COR-L47 (cell line): Measurements from ENCODE around the gene ADRM1.
A peak's percentile ranks its signal among the peaks of the same experiment; 100 is the strongest.

Source experiments
- DNase-seq: peaks from one replicate; lab custom pipeline; 2025; lab: John Stamatoyannopoulos, UW

ADRM1 gene, protein sequence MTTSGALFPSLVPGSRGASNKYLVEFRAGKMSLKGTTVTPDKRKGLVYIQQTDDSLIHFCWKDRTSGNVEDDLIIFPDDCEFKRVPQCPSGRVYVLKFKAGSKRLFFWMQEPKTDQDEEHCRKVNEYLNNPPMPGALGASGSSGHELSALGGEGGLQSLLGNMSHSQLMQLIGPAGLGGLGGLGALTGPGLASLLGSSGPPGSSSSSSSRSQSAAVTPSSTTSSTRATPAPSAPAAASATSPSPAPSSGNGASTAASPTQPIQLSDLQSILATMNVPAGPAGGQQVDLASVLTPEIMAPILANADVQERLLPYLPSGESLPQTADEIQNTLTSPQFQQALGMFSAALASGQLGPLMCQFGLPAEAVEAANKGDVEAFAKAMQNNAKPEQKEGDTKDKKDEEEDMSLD

GRCh38 chr20:62302341-62303061, at the start of gene ADRM1:
ADRM1 (plus strand) TSS chr20:62302997; CDS start chr20:62303569, 572 bp downstream.
- DNase-seq: peak; percentile 95

DNA sequence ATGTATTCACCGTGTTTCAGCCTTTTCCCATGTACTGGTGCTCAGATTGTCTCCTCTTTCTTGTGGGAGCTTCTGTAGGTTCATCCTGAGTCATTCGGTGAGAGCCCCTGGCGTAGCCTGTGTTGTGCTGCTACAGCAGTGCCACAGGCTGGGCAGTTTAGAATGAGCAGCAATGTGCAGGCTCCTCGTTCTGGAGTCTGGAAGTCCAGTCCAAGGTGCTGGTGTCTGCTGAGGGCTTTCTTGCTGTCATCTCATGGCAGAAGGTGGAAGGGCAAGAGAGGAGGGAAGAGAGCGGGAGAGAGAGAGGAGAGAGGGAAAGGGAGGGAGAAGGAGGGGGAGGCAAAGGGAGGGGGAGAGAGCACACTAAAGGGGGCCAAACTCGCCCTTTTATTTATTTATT, 49.4 kb upstream of the ADRM1 start:
- no peak for DNase-seq

DNA sequence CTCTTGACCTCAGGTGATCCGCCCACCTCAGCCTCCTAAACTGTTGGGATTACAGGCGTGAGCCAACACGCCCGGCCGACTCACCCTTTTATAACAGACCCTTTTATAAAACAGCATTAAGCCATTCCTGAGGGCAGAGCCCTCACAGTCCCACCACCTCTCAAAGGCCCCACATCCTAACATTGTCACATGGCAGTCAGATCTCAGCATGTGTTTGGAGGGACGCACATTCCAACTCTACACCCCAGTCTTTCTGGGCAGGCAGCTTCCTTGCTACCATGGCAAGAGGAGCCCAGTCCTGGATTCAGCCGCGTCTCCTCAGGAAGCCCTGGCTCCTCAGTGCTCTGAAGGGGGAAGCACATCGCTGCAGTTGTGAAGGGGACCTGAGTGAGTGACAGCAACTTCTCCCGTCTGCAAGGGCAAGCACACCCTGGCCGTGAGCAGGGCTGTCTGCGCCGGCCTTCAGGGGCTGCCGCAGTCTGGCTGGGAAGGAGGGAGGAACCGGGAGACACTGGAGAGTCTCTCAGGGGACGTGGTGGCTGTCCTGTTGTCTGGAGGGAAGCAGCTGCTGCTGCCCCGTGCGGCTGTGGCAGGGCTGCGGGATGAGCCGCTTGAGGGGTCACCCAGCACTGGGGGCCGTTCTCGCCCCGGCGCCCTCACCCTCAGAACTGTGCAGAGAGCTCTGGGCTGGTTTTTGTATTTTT, 48.6 kb upstream of the ADRM1 start:
- no peak for DNase-seq

GRCh38 chr20:62255976-62256375, 46.8 kb upstream of the ADRM1 start:
- no peak for DNase-seq

DNA sequence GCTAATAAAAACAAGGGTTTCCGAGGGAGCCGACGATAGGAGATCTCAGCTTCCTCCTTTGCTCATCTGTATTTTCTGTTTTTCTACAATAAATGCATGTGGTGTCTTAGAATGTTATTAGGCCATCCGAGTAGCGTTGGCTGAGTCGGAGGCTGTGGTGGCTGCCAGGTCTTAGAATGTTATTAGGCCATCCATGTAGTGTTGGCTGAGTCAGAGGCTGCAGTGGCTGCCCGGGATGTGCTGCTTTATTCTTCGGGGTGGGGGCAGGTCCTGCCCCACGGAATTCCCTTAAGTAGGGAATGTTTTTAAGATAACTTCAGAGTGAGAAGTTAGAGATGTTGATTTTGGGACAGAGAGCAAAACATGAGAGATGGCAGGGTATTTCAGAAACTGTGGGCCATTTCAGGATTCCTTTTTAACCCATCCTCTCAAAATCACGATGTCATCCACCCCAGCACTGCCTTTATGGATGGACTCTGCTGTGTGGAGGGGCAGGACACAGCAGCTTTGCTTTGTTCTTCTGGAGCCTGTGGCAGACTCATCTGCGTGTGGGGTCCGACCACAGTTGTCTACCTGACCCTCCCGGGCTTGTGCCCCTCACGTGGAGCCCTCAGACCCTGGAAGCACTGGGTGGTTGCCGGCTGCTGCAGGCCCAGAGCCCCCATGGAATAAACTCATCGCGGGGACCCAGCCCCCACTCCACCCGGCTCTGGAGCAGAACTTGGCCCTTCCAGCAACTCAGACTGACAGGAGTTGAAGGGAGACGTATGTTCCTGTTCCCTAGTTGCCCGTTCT, 44.1 kb upstream of the ADRM1 start:
- DNase-seq: no peak

DNA sequence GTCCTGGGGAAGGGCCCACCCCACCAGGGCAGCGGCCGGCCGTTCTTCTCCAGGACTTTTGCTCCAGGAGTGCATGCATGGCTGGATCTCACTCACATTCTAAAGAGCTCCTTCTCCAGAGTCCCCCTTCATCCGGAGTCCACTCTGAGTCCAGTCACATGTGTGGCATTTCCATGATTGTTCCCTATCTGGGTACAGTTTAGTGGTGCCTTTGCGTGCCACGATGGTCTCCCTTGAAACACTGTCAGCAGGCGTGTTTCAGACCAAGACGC, 43.6 kb upstream of the ADRM1 start:
- no peak for DNase-seq

DNA sequence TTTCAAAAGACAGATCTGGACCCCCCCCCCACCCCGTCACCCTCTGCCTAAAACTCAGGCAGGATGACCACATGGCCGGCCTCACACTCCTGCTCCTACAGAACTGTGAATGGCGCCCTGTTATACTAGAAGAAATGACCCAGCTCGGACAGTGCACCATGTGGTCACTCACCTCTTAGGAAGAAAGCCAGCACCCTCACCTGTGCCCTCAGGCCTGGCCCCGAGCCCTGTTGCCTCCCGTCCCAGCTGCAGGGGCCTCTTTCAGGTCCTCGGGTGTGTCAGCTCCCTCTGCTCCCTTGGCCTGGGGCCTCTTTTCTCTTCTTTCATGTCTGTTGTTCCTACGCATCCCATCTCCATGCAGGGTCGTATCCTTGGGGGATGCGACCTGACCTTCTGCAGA, 40.7 kb upstream of the ADRM1 start:
- no peak for DNase-seq

GRCh38 chr20:62263396-62263795, 39.4 kb upstream of the ADRM1 start:
- no peak for DNase-seq

- DNase-seq: no peak
Observed at GRCh38 chr20:62265365-62265764, 37.4 kb upstream of the ADRM1 start.

DNA sequence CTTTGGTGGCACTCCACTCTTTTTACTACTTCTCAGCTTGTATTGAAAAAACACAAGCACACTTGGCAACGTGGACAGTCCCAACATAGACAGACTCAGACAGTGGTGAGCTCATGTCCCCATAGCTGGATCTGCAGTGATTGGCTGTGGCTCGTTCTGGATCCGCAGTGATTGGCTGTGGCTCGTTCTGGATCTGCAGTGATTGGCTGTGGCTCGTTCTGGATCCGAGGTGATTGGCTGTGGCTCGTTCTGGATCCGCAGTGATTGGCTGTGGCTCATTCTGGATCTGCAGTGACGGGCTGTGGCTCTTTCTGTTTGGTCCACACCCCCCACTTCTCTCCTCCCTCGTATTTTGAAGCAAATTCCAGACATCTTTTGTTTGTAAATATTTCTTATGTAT, 36.5 kb upstream of the ADRM1 start:
- no peak for DNase-seq

- no peak for DNase-seq
Observed at GRCh38 chr20:62266851-62267250, 35.9 kb upstream of the ADRM1 start.

DNA sequence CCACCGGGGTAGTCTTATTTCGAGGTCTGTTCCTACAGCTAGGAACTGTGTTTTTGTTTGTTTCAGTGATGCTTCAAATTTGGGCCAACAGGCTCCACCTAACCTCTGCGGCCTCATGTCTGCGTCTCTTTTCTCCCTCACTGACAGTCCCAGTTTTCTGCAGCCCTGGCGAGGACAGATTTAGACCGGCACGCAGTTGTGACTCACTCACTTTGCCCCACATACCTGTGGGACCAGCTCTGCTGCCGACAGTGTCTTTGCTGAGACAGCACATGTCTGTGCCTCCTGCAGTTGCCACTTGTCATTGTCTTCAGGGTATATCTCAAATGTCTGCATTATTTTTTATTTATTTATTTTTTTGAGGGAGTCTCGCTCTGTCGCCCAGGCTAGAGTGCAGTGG, 35.3 kb upstream of the ADRM1 start:
- DNase-seq: no peak

GRCh38 chr20:62268228-62268900, 34.4 kb upstream of the ADRM1 start:
- no peak for DNase-seq

DNA sequence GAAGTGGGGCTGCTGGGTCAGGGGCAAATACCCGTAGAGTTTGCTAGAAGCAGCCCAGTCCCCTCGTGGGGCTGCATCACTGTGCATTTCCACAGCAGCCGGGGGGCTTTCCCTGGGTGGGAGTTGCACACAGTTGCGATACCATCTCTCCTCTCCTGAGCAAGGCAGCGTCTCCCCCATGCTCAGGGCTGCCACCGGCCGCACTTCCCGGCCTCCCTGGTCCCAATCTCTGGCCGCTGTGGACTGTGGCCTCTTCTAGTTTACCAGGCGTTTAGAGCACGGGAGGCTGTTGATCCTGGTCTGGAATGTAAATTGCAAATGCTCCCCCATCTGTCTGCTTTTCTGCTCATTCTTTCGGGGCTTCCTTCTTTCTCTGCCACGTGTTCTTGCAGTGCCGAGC, 33.4 kb upstream of the ADRM1 start:
- no peak for DNase-seq

GRCh38 chr20:62269871-62270270, 32.9 kb upstream of the ADRM1 start:
- DNase-seq: no peak

- DNase-seq: no peak
Observed at GRCh38 chr20:62272200-62272599, 30.6 kb upstream of the ADRM1 start.

DNA sequence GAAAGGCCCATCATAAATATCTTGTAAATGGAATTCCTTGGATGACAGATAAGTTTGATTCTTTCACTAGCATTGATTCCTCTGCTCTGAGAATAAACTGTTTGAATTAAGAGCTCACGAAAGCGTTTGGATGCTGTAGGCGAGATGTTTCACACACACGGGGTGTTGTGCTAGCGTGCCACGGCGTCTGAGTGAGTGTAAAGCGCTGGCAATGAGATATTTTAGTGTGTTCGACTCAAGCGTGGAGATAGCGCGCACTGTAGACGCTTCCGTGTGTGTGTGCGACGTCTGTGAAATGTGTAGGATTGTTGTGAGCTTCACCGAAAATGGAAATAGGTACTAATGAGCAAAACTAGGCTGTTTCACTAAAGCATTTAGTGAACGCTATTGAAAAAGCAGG, 29.4 kb upstream of the ADRM1 start:
- DNase-seq: no peak

- DNase-seq: peak; percentile 37
Observed at GRCh38 chr20:62274332-62274950, 28.4 kb upstream of the ADRM1 start.

DNA sequence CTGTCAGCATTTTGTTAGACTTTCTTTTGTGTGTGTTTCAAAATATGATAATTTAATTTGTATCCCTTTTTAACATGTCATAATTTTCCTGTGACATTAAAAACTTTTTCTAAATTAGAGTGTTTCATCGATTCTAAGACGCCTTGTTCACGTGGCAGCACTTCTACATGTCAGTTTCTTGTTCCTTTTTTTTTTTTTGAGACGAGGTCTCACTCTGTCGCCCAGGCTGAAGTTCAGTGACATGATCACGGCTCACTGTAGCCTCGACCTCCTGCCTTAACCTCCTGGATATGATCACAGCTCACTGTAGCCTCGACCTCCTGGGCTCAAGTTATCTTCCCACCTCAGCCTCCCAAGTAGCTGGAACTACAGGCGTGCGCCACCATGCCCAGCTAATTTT, 27.6 kb upstream of the ADRM1 start:
- no peak for DNase-seq

- no peak for DNase-seq
Observed at GRCh38 chr20:62276439-62276838, 26.4 kb upstream of the ADRM1 start.

- no peak for DNase-seq
Observed at GRCh38 chr20:62277253-62277652, 25.5 kb upstream of the ADRM1 start.
